ENCODE results near the gene CNRIP1.

GRCh38 chr2:68366083-68366560, 46.4 kb upstream of the CNRIP1 start:
- TF ChIP-seq CTCF (IDR thresholded peaks at IDR 0.05) (no peak), POLR2A (IDR thresholded peaks at IDR 0.05) (no peak)
